ENCODE data around the gene KPTN.

DNA sequence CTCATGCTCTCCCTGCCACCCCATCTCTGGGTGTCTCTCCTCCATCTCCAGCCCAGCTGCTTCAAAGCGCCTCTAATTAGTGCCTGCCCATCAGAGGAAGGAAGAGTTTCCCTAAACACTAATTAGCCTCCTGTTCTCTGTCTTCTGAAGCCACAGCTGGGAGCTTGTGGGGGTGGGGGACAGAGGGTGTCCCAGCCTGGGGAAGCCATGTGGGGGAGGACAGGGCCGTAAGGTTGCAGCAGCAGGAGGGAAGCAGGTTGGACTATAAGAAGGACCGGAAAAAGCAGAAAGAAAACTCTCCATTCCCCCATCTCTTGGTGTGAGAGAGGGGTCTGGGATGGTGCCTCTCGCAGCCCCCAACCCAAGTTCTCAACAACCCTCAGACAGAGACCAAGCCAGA, 38.5 kb downstream of the KPTN start:
- TF ChIP-seq, protein P1, sequence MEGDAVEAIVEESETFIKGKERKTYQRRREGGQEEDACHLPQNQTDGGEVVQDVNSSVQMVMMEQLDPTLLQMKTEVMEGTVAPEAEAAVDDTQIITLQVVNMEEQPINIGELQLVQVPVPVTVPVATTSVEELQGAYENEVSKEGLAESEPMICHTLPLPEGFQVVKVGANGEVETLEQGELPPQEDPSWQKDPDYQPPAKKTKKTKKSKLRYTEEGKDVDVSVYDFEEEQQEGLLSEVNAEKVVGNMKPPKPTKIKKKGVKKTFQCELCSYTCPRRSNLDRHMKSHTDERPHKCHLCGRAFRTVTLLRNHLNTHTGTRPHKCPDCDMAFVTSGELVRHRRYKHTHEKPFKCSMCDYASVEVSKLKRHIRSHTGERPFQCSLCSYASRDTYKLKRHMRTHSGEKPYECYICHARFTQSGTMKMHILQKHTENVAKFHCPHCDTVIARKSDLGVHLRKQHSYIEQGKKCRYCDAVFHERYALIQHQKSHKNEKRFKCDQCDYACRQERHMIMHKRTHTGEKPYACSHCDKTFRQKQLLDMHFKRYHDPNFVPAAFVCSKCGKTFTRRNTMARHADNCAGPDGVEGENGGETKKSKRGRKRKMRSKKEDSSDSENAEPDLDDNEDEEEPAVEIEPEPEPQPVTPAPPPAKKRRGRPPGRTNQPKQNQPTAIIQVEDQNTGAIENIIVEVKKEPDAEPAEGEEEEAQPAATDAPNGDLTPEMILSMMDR (CRISPR knock-in tag; IDR thresholded peaks at IDR 0.05) = no peak
- TF ChIP-seq ZNF251 (CRISPR knock-in tag; IDR thresholded peaks at IDR 0.05) (no peak), ZNF670 (CRISPR knock-in tag; IDR thresholded peaks at IDR 0.05; ENCODE audit: borderline replicate concordance) (no peak), EP300 (IDR thresholded peaks at IDR 0.05; ENCODE audit: low read depth in 2 of 2, low read length in 2 of 2) (no peak), EP300 (CRISPR knock-in tag; IDR thresholded peaks at IDR 0.05; ENCODE audit: borderline replicate concordance) (no peak), ELF4 (CRISPR knock-in tag; IDR thresholded peaks at IDR 0.05; ENCODE audit: borderline replicate concordance) (no peak), EZH2 (conservative IDR thresholded peaks at IDR 0.05; ENCODE audit: low read depth, low read length) (no peak), SMARCC2 (IDR thresholded peaks at IDR 0.05) (no peak), NBN (conservative IDR thresholded peaks at IDR 0.05) (no peak), ATF7 (IDR thresholded peaks at IDR 0.05) (no peak), ATF7 (CRISPR knock-in tag; IDR thresholded peaks at IDR 0.05) (no peak), EHMT2 (IDR thresholded peaks at IDR 0.05; ENCODE audit: borderline replicate concordance, low read depth, low read length) (no peak)
- TF ChIP-seq, protein P2, sequence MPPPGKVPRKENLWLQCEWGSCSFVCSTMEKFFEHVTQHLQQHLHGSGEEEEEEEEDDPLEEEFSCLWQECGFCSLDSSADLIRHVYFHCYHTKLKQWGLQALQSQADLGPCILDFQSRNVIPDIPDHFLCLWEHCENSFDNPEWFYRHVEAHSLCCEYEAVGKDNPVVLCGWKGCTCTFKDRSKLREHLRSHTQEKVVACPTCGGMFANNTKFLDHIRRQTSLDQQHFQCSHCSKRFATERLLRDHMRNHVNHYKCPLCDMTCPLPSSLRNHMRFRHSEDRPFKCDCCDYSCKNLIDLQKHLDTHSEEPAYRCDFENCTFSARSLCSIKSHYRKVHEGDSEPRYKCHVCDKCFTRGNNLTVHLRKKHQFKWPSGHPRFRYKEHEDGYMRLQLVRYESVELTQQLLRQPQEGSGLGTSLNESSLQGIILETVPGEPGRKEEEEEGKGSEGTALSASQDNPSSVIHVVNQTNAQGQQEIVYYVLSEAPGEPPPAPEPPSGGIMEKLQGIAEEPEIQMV (CRISPR knock-in tag; IDR thresholded peaks at IDR 0.05; ENCODE audit: low read depth) = no peak
